ENCODE measurements around the gene MRPL10.
"Not testable (repeated sequence)": the region's sequence is repeated elsewhere in the genome, so short reads cannot be mapped to it uniquely, and the experiment has no call there.

The MRPL10 gene

DNA sequence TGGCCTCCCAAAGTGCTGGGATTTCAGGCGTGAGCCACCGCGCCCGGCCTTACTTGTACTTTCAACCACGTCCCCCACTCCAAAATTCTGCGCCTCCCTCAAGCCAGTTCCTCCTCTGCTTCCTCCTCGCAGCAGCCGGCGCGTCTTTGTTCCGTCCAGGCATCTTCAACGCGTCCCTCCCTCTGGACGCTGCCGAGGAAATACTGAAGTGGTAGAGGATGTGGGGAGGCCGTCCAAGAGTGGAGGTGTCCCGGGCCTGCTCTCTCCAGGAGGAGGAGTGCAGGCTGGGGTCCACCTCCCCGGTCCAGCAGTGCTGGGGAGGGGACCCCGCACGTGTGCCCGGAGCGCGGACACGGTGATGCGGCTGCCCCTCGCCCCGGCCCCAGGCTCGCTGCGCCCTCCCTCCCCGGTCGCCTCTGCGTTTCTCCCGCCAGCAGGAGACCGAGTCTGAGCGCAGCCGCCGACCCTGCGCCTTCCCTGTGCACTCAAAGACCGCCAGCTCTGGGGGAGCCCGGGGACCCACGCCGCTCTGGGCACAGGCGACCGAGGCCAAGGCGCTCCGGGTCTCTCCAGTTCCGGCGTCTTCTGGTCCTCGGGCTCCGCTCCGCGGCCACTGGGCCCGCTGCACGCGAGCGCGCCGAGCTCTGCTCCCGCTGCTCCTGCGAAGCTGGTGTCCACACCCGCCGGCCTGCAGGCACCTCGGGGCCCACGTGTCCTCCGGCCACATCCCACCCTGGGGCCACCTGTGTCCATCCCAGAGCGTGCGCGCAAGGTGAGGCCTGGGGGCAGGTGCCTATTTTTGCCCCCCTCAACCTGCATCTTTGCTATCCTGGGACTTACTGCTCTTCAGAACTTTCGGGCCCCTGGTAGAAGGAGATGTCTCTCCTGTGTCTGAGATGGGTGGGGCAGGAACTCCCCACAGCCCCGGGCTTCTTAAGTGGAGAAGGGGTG lies 41.5 kb downstream of the MRPL10 start:
- DNase-seq (ENCODE audit: low read depth) = no peak

DNA sequence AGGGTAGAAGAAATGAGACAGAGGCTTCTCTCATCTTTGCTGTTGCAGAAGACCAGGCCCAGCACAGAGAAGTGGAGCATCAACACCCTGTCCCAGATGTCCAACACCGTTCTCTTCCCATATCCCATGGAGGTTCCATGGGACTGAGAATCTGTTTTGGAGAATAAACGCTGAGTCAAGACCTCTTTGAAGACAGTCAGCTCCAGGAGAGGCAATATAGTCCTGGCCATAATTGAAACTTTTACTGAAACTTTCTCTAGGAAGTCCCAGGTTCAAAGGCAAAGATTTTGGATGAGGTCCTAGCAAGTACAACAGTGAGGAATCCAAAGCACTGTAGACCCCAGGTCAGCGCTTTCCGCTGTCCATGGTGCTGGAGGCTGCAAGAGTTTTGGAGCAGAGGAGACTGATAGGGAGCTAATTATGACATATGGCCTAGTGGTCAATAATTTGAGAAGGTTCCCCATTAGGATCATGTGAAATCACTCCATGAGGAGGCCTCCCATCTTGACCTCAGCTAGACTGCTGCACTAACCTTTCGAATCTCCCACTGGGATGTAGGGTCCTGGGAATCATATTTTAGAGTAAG lies 45.7 kb downstream of the MRPL10 start:
- no peak for DNase-seq (ENCODE audit: low read depth)

DNA sequence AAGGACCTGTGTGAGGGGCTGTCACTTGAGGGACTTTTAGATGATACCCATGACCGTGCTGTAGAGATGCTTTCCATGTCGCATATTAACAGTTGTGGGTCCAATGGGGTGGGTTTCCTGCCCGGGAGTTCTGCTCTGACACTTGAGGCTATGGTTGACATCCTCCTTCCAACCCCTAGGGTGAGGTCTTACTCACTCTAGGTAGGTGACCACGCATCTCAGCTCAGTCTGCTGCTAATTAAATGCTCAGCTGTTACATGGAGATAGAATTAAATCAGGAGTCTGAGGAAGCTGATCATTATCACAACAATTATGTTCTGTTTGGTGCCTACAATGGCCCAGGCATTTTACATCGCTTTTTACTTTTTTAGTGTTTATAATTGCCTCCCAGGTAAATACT lies 49.9 kb downstream of the MRPL10 start:
- DNase-seq (ENCODE audit: low read depth) = no peak

DNA sequence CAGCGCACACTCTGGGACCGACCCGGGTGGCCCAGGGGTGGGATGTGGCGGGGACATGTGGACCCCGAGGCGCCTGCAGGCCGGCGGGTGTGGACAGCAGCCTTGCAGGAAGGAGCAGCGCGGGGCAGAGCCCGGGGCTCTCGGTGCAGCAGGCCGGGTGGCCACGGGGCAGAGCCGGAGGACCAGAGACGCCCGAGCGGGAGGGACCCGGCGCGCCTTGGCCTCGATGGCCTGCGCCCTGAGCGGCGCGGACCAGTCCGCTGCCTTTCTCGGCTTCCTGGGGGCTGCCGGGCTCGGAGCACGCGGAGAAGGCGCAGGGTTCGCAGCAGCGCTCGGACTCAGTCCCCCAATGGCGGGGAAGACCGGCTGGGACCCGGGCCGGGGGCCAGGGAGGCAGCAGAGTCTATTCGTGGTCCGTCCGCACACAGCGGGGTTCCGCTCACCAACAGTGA lies 53.1 kb downstream of the MRPL10 start:
- no peak for DNase-seq (ENCODE audit: low read depth)

DNA sequence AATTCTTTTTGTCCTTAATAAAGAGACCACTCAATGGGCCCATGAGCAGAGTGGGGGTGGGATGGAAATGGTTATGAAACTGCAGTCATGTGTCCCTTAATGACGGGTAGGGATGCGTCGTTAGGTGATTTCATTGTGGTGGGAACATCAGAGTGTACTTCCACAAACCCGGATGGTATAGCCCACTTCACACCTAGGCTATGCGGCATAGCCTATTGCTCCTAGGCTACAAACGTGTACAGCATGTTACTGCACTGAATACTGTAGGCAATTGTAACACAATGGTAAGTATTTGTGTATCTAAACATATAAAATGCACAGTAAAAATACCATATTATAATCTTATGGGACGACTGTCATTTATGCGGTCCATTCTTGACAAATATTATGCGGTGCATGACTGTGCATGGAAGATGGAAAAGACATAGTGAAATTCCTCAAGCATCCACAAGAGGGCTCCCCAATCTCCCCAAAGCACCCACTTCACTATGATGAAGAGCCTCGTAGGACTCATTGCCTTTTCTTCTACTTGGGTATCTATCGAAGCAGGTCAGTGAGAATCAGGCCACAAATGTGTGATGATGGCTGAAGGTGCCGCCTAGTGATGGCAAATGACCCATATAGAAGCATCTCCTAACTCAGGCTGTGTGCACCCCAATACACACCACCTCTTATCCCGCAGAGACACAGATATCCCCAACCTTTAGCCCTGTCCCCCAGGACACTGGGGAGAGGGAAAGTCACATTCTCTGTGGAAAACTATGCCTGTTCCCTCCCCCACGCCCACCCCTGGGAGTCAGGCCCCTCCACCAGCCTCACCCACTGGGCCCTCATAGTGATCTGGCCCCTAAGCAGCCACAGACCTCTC lies 54.8 kb downstream of the MRPL10 start:
- peak; percentile 4 for DNase-seq (ENCODE audit: low read depth)

DNA sequence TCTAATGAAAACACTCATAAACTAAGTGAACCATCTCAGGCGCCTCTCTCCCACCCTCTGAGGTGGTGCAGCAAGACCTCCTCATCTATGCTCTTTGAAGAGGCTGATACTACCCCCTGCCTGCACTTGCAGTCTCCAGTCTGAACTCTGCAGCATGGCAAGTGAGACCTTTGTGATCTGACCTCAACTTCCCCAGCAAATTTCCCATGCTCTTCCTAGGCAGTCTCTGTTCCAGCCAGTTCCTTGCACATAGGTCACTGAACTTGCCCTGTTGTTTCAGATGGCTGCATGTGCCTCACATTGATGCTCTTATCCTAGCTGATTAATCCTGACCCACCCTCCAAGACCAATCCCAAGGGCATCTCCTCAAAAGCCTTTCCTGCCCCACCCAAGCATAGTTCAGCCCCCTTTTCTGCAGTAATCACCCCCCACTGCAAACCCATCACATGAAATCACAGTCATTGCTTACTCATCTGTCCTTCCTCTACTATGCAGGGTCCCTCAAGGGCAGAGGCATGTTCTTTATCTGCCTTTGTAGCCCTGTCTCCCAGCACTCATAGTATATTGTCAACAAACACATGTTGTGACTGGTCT lies 56.3 kb downstream of the MRPL10 start:
- no peak for DNase-seq (ENCODE audit: low read depth)

DNA sequence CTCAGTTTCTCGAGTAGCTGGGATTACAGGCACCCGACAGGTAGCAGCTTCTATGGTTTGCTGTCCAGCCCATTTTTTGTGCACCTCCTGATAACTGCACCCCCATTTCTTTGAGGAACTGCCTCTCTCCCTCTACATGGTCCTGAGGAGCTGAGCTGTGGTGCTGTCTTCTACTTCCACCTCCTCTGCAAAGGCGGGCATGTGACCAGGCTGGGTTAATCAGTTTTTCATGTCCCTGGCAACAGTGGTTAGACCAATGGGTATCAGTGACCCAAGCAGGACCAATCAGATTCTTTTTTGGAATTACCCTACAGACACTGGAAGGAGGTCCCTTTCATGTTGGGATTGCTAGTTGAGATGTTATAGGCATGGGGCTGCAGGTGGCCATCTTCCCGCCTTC lies 57.0 kb downstream of the MRPL10 start:
- DNase-seq (ENCODE audit: low read depth) = no peak

DNA sequence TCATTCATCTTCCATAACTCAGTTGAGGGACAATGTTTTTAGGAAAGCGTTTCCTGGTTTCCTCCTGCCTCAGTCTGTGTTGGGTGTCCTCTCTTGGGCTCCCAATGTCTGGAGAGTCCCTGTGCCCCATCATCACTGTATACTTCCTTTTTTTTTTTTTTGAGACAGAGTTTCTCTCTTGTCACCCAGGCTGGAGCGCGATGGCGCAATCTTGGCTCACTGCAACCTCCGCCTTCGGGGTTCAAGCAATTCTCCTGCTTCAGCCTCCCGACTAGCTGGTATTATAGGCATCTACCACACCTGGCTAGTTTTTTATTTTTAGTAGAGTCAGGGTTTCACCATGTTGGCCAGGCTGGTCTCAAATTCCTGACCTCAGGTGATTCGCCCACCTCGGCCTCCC lies 57.7 kb downstream of the MRPL10 start:
- DNase-seq (ENCODE audit: low read depth) = not testable (repeated sequence)
